ENCODE results near the gene MYLK2. TPM values are rescaled to one million over a fixed set of nuclear protein-coding genes. Genes with fewer than 3 reads are reported as not detected.

Gene MYLK2
- total RNA-seq, 2 experiments from 2014 or later = 0.67 to 0.69 TPM

DNA sequence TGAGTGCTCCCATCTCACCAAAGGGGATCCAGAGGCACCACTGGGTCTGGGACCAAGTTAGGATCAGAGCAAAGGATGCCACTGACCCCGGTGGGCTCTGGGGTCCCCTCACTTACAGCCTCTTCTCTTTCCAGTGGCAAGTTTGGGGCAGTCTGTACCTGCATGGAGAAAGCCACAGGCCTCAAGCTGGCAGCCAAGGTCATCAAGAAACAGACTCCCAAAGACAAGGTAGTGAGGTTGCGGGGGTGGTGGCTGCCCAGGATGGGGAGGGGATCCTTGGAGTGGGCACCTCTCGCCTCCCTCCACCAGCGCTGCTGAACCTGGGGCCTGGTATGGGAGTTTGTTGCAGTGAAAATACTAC, 4.9 kb downstream of the MYLK2 start:
- no peak overlapping the region for H3K4me2 ChIP-seq (ENCODE audit: low read length)
- no peak for TF ChIP-seq EZH2phosphoT487 (IDR thresholded peaks at IDR 0.05; ENCODE audit: borderline replicate concordance, low read depth, low read length)
- TF ChIP-seq, protein P1, sequence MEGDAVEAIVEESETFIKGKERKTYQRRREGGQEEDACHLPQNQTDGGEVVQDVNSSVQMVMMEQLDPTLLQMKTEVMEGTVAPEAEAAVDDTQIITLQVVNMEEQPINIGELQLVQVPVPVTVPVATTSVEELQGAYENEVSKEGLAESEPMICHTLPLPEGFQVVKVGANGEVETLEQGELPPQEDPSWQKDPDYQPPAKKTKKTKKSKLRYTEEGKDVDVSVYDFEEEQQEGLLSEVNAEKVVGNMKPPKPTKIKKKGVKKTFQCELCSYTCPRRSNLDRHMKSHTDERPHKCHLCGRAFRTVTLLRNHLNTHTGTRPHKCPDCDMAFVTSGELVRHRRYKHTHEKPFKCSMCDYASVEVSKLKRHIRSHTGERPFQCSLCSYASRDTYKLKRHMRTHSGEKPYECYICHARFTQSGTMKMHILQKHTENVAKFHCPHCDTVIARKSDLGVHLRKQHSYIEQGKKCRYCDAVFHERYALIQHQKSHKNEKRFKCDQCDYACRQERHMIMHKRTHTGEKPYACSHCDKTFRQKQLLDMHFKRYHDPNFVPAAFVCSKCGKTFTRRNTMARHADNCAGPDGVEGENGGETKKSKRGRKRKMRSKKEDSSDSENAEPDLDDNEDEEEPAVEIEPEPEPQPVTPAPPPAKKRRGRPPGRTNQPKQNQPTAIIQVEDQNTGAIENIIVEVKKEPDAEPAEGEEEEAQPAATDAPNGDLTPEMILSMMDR (conservative IDR thresholded peaks at IDR 0.05; ENCODE audit: low read length) = no peak
- no peaks in the 10 kb centered on the region for H3K9me3 ChIP-seq (ENCODE audit: low read length)
- H3K79me2 ChIP-seq (ENCODE audit: insufficient read depth, low read depth, low read length) = no peaks in the 10 kb centered on the region
- H2AFZ ChIP-seq (ENCODE audit: low read length) = no peak overlapping the region
- ChIA-PET POLR2A (no interaction called here), CTCF (ENCODE audit: unreplicated experiment) (no interaction called here)
- H3K9me2 ChIP-seq (ENCODE audit: insufficient read depth, low read length) = no peaks in the 10 kb centered on the region
- H4K20me1 ChIP-seq (ENCODE audit: insufficient read depth, low read length) = no peaks in the 10 kb centered on the region
- H3K4me1 ChIP-seq (ENCODE audit: insufficient read depth, low read length, poor library complexity, severe bottlenecking) = no peaks in the 10 kb centered on the region
- no peak overlapping the region for H3K4me3 ChIP-seq (ENCODE audit: low read depth, low read length, poor library complexity, severe bottlenecking)
- no peak overlapping the region for H3K27ac ChIP-seq (ENCODE audit: low read depth, low read length, poor library complexity, severe bottlenecking)
- intact Hi-C loops (cut with micrococcal nuclease; ENCODE audit: unreplicated experiment) = loop anchor here (10.0 kb wide), 1 partner anchor 631 kb away; no protein-coding TSS in a partner anchor
- H3K36me3 ChIP-seq (ENCODE audit: insufficient read depth, low read length) = no peaks in the 10 kb centered on the region
- BruUV-seq (replicated peaks) = no TSS peak
- DNase-seq (ENCODE audit: low spot score) = no peak

DNA sequence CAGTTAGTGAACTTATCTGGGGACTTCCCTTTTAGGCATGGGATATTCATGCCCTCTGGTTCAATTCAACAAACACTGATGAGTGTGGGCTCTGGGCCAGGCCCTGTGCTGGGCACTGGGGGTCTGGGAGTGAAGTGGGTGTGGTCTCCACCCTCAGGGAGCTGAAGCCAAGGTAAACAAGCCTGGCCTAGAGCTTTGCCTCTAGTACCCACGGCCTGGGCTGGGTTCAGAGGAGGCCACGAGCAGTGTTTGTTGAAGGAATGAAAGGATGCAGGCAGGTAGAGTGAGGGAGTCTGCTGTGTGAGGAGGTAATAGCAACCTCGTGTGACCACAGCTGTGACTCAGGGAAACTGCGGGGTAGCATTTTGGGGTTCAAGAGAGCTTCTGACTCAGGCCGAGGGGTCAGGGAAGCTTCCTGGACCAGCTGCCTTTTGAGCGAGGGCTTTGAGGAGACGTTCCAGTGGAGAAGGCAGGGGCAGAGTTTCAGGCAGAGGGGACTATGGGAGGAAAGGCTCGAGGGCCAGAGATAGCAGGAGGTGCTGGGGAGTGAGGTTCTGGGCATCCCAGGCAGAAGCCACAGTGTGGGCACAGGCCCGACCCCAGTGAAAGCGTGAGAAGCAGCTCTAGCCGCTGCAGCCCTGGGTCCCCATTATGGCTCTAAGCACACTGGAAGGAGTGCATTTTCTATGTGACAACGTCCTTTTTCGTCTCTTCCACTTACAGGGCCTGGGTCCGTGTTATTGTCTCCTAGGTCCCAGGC, 5.6 kb downstream of the MYLK2 start:
- Histone ChIP-seq H3K9me2 (ENCODE audit: insufficient read depth, low read length) (no peaks in the 10 kb centered on the region), H3K79me2 (ENCODE audit: insufficient read depth, low read depth, low read length) (no peaks in the 10 kb centered on the region), H2AFZ (ENCODE audit: low read length) (no peak overlapping the region), H3K9me3 (ENCODE audit: low read length) (no peaks in the 10 kb centered on the region), H3K36me3 (ENCODE audit: insufficient read depth, low read length) (no peaks in the 10 kb centered on the region), H3K27ac (ENCODE audit: low read depth, low read length, poor library complexity, severe bottlenecking) (no peak overlapping the region), H3K4me2 (ENCODE audit: low read length) (no peak overlapping the region), H3K4me1 (ENCODE audit: insufficient read depth, low read length, poor library complexity, severe bottlenecking) (peaks cover 3% of the 10 kb centered on the region), H4K20me1 (ENCODE audit: insufficient read depth, low read length) (no peaks in the 10 kb centered on the region), H3K4me3 (ENCODE audit: low read depth, low read length, poor library complexity, severe bottlenecking) (no peak overlapping the region)
- ChIA-PET POLR2A (no interaction called here), CTCF (ENCODE audit: unreplicated experiment) (no interaction called here)
- intact Hi-C loops (cut with micrococcal nuclease; ENCODE audit: unreplicated experiment) = loop anchor here (10.0 kb wide), 1 partner anchor 630 kb away; no protein-coding TSS in a partner anchor
- BruUV-seq (replicated peaks) = no TSS peak
- TF ChIP-seq EZH2phosphoT487 (IDR thresholded peaks at IDR 0.05; ENCODE audit: borderline replicate concordance, low read depth, low read length) = no peak
- TF ChIP-seq, protein P1 (conservative IDR thresholded peaks at IDR 0.05; ENCODE audit: low read length) = no peak
- no peak for DNase-seq (ENCODE audit: low spot score)

- H2AFZ ChIP-seq (ENCODE audit: low read length) = no peak overlapping the region
- no peak overlapping the region for H3K4me3 ChIP-seq (ENCODE audit: low read depth, low read length, poor library complexity, severe bottlenecking)
- intact Hi-C loops (cut with micrococcal nuclease; ENCODE audit: unreplicated experiment) = loop anchor here (10.0 kb wide), 1 partner anchor 629 kb away; no protein-coding TSS in a partner anchor
- no TSS peak for BruUV-seq (replicated peaks)
- H3K4me1 ChIP-seq (ENCODE audit: insufficient read depth, low read length, poor library complexity, severe bottlenecking) = peaks cover 8% of the 10 kb centered on the region
- H4K20me1 ChIP-seq (ENCODE audit: insufficient read depth, low read length) = no peaks in the 10 kb centered on the region
- no peaks in the 10 kb centered on the region for H3K79me2 ChIP-seq (ENCODE audit: insufficient read depth, low read depth, low read length)
- H3K9me2 ChIP-seq (ENCODE audit: insufficient read depth, low read length) = no peaks in the 10 kb centered on the region
- H3K27ac ChIP-seq (ENCODE audit: low read depth, low read length, poor library complexity, severe bottlenecking) = no peak overlapping the region
- CTCF ChIA-PET (ENCODE audit: unreplicated experiment) = no interaction called here
- H3K9me3 ChIP-seq (ENCODE audit: low read length) = no peaks in the 10 kb centered on the region
- POLR2A ChIA-PET = no interaction called here
- H3K36me3 ChIP-seq (ENCODE audit: insufficient read depth, low read length) = no peaks in the 10 kb centered on the region
- H3K4me2 ChIP-seq (ENCODE audit: low read length) = no peak overlapping the region
- no peak for DNase-seq (ENCODE audit: low spot score)
- TF ChIP-seq EZH2phosphoT487 (IDR thresholded peaks at IDR 0.05; ENCODE audit: borderline replicate concordance, low read depth, low read length) = no peak
- TF ChIP-seq, protein P1 (conservative IDR thresholded peaks at IDR 0.05; ENCODE audit: low read length) = no peak
These were observed 6.9 kb downstream of the MYLK2 start for GRCh38 chr20:31826074-31826473.
